IPS-18a (cell line): ENCODE results near the gene GNPNAT1.

Source experiments
- H3K27ac ChIP-seq: one replicate; pipeline ENCODE4 v1.5.1; 2013; ENCODE audit warnings: low read length
- H3K27me3 ChIP-seq: one replicate; pipeline ENCODE4 v1.6.1; 2013; ENCODE audit warnings: mild to moderate bottlenecking, low read length; ENCODE audit not compliant: control insufficient read depth, insufficient read depth
- H3K36me3 ChIP-seq: one replicate; pipeline ENCODE4 v1.6.1; 2013; ENCODE audit warnings: low read depth, low read length; ENCODE audit not compliant: control insufficient read depth
- H3K4me1 ChIP-seq: one replicate; pipeline ENCODE4 v1.6.1; 2013; ENCODE audit warnings: low read depth, low read length; ENCODE audit not compliant: control insufficient read depth
- H3K4me3 ChIP-seq: one replicate; pipeline ENCODE4 v1.5.1; 2013; ENCODE audit warnings: low read length
- H3K9ac ChIP-seq: one replicate; pipeline ENCODE4 v1.6.1; 2013; ENCODE audit warnings: mild to moderate bottlenecking, low read length, moderate library complexity
- H3K9me3 ChIP-seq: one replicate; pipeline ENCODE4 v1.6.1; 2013; ENCODE audit warnings: low read depth, low read length; ENCODE audit not compliant: control insufficient read depth

The GNPNAT1 gene

DNA sequence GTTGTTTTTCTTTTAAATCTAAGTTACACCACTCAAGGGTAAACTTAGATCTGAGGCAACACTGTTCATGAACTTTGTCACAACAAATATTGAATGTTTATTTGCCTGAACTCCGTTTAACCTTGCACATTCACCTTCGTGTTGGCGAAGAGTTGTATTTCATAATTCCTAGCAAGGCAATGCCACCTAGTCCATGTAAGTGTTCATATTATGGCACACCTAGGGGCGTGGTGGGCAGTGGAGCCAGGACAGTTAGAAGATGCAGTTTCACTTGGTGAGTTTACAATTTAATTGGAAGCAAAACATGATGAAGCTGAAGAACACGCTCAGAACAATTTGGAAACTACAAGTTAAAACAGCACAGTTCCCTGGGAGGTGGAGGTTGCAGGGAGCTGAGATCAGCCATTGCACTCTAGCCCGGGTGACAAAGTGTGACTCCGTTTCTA is 30.4 kb upstream of the GNPNAT1 start:
- Histone ChIP-seq H3K36me3 (no peaks in the 10 kb centered on the region), H3K27ac (no peak overlapping the region), H3K4me1 (no peaks in the 10 kb centered on the region), H3K4me3 (no peak overlapping the region), H3K27me3 (no peaks in the 10 kb centered on the region), H3K9me3 (no peaks in the 10 kb centered on the region), H3K9ac (no peak overlapping the region)

DNA sequence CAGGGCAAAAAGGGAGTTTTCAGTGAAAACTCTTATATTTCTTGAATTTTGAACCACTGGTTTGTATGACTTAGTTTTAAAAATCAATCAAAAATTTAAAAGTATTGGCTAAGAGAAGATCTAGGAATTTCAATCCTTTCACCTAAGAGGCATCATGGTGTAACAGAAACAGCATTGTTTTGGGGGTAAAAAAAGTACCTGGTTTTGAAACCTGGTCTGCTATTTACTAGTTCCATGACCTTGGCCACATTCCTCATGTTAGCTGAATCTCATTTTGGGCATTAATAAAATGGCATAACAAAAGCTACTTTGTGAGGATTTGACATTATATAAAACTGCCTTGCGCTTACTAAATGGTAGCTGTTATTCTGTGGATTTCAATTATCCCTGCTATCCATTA is 16.7 kb upstream of the GNPNAT1 start:
- no peak overlapping the region for H3K9ac ChIP-seq
- no peaks in the 10 kb centered on the region for H3K9me3 ChIP-seq
- no peak overlapping the region for H3K27ac ChIP-seq
- no peaks in the 10 kb centered on the region for H3K36me3 ChIP-seq
- H3K27me3 ChIP-seq, result no peaks in the 10 kb centered on the region
- no peaks in the 10 kb centered on the region for H3K4me1 ChIP-seq
- no peak overlapping the region for H3K4me3 ChIP-seq

DNA sequence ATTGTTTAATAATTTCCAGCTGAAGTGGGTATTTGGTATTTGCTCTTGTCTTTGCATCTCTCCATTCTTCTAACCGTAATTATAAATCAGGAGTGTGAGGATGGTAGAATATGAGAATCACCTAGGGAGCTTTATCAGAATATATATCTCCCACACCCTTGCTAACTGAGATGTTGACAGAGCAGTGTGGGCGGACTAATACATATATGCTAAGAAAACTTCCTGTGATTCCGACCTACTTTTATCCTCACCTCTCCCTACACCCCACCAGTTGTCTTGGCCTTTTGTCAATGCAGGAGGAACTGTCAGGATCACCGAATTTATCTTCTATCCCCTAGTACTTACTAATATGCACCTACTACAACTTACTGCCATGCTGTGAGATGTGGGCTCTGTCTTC is 14.7 kb upstream of the GNPNAT1 start:
- Histone ChIP-seq H3K4me1 (no peaks in the 10 kb centered on the region), H3K27ac (no peak overlapping the region), H3K36me3 (no peaks in the 10 kb centered on the region), H3K4me3 (no peak overlapping the region), H3K9ac (no peak overlapping the region), H3K27me3 (no peaks in the 10 kb centered on the region), H3K9me3 (no peaks in the 10 kb centered on the region)

DNA sequence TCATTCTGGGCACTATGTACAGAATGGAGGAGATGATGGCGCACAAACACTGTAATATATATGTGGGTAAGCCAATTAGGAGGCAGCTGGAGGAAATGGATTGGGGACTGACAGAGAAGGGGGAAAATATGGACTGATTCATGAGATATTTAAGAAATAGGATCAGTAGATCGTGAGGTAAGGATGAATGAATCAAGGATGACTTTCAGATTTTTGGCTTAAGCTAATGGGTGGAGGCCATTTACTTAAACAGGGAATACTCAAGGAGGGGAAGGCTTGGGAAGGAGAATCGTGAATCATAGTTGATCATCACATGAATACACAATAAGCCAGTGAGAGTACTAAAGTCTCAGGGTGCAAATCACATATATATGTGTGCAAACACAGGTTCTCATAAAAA is 11.2 kb upstream of the GNPNAT1 start:
- no peak overlapping the region for H3K9ac ChIP-seq
- no peaks in the 10 kb centered on the region for H3K27me3 ChIP-seq
- no peaks in the 10 kb centered on the region for H3K4me1 ChIP-seq
- H3K4me3 ChIP-seq, result no peak overlapping the region
- no peak overlapping the region for H3K27ac ChIP-seq
- no peaks in the 10 kb centered on the region for H3K9me3 ChIP-seq
- no peaks in the 10 kb centered on the region for H3K36me3 ChIP-seq

DNA sequence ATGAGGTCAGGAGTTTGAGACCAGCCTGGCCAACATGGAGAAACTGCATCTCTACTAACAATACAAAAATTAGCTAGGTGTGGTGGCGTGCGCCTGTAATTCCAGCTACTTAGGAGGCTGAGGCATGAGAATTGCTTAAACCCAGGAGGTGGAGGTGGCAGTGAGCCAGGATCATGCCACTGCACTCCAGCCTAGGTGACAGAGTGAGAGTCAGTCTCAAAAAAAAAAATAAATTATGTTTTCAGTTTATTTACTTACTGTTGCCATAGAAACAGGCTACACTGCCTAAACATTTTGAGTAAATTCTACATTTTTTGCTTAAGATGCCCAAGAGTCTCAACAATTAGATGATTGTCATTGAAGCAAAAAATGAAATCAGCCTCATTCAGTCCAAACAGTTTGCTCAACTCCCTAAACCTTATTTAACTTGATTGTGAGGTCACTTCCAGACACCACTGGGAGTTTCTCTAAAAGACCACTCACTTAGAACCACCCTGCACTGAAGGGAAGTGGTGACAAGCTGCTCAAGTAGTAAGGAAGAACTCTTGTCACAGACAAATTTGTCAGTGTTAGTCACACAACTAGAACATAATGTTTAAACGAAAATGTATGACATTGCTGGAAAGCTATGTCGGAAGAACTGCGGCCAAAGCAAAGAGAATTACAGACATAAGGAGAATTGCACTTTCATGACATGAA is 9.8 kb upstream of the GNPNAT1 start:
- H3K9me3 ChIP-seq, result no peaks in the 10 kb centered on the region
- no peak overlapping the region for H3K27ac ChIP-seq
- H3K36me3 ChIP-seq, result no peaks in the 10 kb centered on the region
- no peaks in the 10 kb centered on the region for H3K27me3 ChIP-seq
- no peak overlapping the region for H3K4me3 ChIP-seq
- H3K9ac ChIP-seq, result no peak overlapping the region
- no peaks in the 10 kb centered on the region for H3K4me1 ChIP-seq

DNA sequence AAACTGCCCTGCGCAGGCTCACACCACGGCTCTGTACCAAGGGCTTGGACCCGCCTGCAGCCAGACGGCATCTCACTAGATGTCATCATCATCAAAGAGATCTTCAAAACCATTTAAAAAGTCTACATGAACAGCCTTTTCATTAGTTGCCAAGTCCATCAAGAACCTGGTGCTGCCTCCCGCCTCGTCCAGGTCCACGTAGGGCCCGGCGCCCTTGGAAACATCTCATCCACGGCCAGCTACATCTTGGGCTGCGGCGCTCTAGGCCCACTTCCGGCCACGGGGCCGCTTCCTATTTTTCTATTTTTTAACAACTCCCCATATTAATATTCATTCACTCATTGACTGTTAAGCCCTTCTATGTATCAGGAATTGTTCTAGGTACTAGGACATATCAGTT is 7.4 kb upstream of the GNPNAT1 start:
- Histone ChIP-seq H3K27ac (no peak overlapping the region), H3K4me3 (no peak overlapping the region), H3K4me1 (no peaks in the 10 kb centered on the region), H3K9me3 (no peaks in the 10 kb centered on the region), H3K9ac (no peak overlapping the region), H3K27me3 (no peaks in the 10 kb centered on the region), H3K36me3 (no peaks in the 10 kb centered on the region)

DNA sequence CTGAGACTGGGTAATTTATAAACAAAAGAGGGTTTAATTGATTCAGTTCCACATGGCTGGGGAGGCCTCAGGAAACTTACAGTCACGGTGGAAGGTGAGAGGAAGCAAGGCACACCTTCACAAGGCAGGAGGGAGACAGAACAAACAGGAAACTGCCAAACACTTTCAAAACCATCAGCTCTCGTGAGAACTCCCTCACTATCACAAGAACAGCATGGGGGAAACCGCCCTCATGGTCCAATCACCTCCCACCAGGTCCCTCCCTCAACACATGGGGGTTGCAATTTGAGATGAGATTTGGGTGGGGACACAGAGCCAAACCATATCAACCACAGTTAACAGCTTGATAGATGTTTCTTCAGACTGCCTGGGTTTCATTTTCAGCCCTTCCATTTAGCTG is 6.2 kb upstream of the GNPNAT1 start:
- Histone ChIP-seq H3K27ac (no peak overlapping the region), H3K9ac (no peak overlapping the region), H3K4me1 (no peaks in the 10 kb centered on the region), H3K9me3 (no peaks in the 10 kb centered on the region), H3K36me3 (no peaks in the 10 kb centered on the region), H3K27me3 (no peaks in the 10 kb centered on the region), H3K4me3 (no peak overlapping the region)

DNA sequence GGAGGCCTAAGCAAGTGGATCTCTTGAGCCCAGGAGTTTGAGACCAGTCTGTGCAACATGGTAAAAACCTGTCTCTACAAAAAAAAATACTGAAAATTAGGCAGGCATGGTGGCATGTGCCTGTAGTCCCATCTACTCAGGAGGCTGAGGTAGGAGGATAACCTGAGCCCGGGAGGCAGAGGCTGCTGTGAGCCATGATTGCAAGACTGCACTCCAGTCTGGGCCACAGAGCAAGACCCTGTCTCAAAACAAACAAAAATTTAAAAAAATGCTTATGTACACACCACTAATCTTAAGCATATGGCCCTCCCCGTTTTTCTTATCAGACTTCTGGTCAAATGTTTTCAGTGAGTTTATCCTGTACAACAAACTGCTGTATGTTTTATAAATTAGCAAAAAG is 1.7 kb upstream of the GNPNAT1 start:
- Histone ChIP-seq H3K4me3 (no peak overlapping the region), H3K9me3 (no peaks in the 10 kb centered on the region), H3K36me3 (no peaks in the 10 kb centered on the region), H3K9ac (no peak overlapping the region), H3K27ac (no peak overlapping the region), H3K4me1 (peaks cover 12% of the 10 kb centered on the region), H3K27me3 (no peaks in the 10 kb centered on the region)

DNA sequence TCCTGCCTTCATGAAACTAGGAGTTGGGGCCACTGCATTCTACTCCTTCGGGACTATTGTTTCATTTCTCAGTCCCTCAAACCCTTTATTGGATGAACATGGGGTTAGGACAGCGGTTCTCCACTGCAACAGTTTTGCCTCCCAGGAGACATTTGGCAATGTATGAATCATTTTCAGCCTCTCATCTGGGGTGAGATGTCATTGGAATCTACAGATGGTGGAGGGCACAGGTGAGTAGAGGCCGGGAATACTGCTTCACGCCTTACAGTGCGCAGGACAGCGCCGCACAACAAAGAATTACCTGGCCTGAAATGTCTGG is 649 bp upstream of the GNPNAT1 start:
- H3K27me3 ChIP-seq, result no peaks in the 10 kb centered on the region
- H3K36me3 ChIP-seq, result no peaks in the 10 kb centered on the region
- peak overlapping the region; percentile 27 for H3K9ac ChIP-seq
- H3K9me3 ChIP-seq, result no peaks in the 10 kb centered on the region
- H3K4me1 ChIP-seq, result peaks cover 12% of the 10 kb centered on the region
- H3K4me3 ChIP-seq, result peak overlapping the region; percentile 52
- no peak overlapping the region for H3K27ac ChIP-seq

DNA sequence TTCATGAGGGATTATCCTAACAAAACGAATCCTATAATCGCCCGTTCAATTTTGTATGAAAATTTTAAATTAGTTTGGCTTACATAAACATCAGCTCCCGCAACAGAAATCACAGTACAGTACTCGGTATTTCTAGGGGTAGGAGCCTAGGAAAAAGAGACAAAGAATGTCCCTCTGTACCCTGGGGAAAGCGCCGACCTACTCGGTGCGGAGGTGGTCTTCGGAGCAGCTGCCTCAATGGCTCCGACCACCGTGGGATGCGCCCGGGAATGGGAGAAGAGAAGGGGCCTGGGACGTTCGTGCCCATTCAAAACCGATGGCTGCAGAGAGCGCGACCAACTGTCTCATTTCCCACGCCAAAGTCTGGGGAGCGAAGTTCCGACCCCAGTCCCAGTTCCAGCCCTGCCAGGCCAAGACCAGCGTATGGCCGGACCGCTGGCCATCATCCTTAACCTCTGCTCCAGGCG is 618 bp downstream of the GNPNAT1 start:
- Histone ChIP-seq H3K36me3 (no peaks in the 10 kb centered on the region), H3K27me3 (no peaks in the 10 kb centered on the region), H3K9me3 (no peaks in the 10 kb centered on the region), H3K9ac (peak overlapping the region; percentile 83), H3K27ac (peak overlapping the region; percentile 22), H3K4me1 (peaks cover 12% of the 10 kb centered on the region), H3K4me3 (peak overlapping the region; percentile 95)

DNA sequence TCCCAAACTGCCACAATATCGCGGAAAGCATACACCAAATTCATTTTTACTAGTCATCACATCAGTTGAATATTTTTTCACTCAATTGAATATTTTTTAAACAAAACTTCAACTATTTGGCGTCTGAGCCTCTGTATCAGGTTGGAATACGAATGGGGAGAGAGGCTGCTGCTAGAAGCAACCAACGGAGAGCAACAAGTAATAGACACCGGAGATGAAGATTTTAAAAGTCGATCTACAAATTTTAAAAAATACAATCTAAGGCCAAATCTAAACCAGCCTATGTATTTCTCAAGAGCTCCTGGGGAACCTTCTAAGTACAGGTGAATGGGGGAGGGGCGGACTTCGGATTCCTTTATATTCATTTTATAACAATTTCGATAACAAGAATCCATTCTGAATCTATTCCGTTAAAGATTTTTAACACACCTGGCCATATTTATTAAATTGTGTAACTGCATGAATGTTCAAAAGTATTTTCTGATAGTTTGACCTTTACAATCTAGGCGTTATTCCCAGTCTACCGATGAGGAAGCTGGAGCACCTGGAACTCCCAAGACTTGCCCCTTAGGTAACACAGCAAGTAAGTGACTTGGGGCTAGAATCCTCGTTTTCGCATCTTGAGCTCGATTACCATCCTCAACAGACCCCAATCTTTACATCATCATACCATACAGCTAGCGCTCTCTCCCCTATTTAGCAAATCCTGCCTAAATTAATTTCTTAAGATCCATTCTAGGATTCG is 1.2 kb downstream of the GNPNAT1 start:
- Histone ChIP-seq H3K9ac (peak overlapping the region; percentile 83), H3K36me3 (no peaks in the 10 kb centered on the region), H3K4me1 (peaks cover 12% of the 10 kb centered on the region), H3K9me3 (no peaks in the 10 kb centered on the region), H3K27ac (no peak overlapping the region), H3K27me3 (no peaks in the 10 kb centered on the region), H3K4me3 (peak overlapping the region; percentile 95)

DNA sequence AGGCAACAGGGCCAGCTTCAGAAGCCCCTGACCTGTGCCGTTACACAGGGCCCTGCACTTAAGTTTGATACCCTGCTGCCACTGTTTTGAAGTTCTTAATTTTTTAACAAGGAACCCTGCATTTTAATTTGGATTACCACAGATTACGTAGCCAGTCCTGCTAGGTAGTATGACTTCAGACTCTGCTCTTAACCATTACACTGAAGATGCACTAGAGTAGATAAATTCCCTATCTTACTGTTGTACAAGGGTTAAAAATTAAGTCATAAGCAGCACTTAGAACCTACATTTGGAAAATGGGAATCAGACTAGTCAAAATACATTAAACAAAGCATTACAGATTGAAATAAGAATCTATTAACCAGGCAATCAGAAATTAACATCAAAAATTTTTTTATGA is 2.3 kb downstream of the GNPNAT1 start:
- H3K4me3 ChIP-seq, result peak overlapping the region; percentile 95

More for the DNA sequence above, 2.3 kb downstream of the GNPNAT1 start:
- Histone ChIP-seq H3K27ac (no peak overlapping the region), H3K4me1 (peaks cover 12% of the 10 kb centered on the region), H3K27me3 (no peaks in the 10 kb centered on the region), H3K9me3 (no peaks in the 10 kb centered on the region), H3K9ac (no peak overlapping the region), H3K36me3 (no peaks in the 10 kb centered on the region)
